Epidermal melanocyte (primary cell): Measurements from ENCODE around the gene KRT86.

ENCODE experiments used
- DNase-seq: peaks from one replicate; pipeline ENCODE4 v3.0.0; 2011; ENCODE audit warnings: low spot score; ENCODE audit not compliant: insufficient read length

KRT86 gene

DNA sequence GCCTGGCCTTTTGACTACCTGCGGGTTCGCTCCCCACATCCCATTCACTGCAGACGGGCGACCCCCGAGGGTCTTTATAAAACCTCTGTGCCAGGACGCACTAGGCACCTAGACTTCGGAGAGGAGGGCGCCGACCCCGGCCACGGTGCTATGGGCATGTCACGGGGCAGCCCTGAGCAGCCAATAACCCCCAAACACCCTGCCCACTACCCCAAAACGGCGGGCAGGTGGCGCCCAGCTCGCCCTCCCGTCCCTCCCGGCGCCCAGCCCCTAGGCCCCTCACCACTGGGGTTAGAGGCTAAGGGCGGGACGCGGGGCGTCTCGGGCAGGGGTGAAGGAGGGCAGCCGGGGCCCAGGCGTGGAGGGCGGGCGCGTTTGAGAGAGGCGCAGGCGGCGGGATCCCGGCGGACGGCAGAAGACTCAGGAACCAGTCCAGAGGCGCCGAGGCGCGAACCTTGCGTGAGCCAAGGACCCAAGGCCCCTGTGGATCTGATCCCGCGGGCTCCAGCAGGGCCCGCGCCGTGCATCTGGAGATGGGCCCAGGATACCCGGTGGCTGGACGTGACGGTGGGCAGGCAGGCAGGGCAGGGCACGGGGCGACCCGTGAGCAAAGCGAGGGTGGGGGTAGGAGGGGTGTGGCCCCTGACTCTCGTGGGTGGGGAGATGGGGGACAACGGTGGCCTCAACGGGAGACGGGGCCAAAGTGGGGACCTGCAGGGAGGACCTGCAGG is 81.8 kb downstream of the KRT86 start:
- no peak for DNase-seq

DNA sequence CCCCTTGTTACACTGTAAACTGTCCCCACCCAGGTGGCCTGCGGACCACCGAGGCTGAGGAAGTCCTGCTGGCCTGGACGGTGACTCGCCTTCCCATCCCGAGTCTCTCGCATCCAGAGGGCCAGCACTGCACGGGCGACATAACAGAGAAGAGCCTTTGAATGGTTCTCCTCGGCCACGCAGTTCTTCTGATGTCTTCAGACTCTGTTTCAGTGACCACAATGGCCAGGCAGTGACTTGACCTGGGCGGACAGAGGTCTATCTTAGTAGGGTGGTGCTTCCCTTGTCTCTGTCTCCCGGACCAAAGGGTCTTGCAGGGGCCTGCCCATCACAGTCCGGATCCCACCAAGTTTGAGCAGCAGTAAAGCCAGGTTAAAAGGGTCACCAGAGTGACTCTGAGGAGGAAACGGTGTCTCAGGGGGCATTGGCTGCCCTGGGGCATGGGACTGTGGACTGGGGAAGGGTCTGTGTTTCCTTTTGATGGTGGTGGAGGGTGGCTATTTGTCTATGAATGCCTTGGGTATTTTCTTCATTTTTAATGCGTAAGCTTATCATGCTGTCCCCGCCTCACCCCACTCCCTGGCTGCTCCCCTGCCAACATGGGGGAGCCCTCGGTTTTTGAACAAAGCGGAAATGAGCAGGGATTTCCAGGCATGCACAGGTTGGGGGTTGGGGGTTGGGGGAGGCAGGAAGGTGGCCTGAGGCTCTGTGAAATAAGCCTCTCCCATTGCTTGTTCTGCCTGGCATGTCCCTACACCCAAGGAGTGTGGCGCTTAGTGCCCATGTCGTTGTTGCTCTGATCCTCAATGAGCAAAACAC is 82.5 kb downstream of the KRT86 start:
- DNase-seq, result no peak
